Naive thymus-derived CD4-positive, alpha-beta T cell (primary cell): ENCODE data around the gene PDE4D. TPM values are rescaled to one million over a fixed set of nuclear protein-coding genes. Genes with fewer than 3 reads are reported as not detected.

ENCODE experiments used
- ATAC-seq: fragments of 150-1000 bp; cut with Tn5 transposase; 2 replicates; pipeline ENCODE4 v1.10.0; 2021; ENCODE audit warnings: mild to moderate bottlenecking, moderate library complexity
- CTCF ChIA-PET: fragments of 350-600 bp; sonication (Branson Sonifier 250); formaldehyde crosslinking; loops from one replicate; lab custom pipeline; 2021; ENCODE audit warnings: antibody characterized with exemption; lab: Charles Lee
- POLR2A ChIA-PET: fragments of 350-600 bp; sonication (Branson Sonifier 250); formaldehyde crosslinking; loops from one replicate; lab custom pipeline; 2021; ENCODE audit warnings: antibody characterized with exemption, inconsistent platforms; lab: Charles Lee
- DNase-seq, 9 donors: peaks; one replicate each; pipeline versions ENCODE4 v3.0.0 to v3.0.0-alpha.2; 2020 to 2022; ENCODE audit warnings: mixed read lengths in 1 of 9
- H3K27ac ChIP-seq: one replicate; pipeline ENCODE4 v1.7.0; 2013; ENCODE audit warnings: mild to moderate bottlenecking, low read depth, low read length, moderate library complexity
- H3K27me3 ChIP-seq, 2 donors: one replicate each; pipeline ENCODE4 v1.7.0; 2013; ENCODE audit warnings: low read length in 2 of 2, mild to moderate bottlenecking in 2 of 2, moderate library complexity in 2 of 2; ENCODE audit not compliant: control insufficient read depth in 2 of 2, insufficient read depth in 2 of 2
- H3K36me3 ChIP-seq, 3 experiments: 1 replicate in 2 of 3; 2 replicates in 1 of 3; pipeline ENCODE4 v1.7.0; 2013; ENCODE audit warnings: low read length in 3 of 3, mild to moderate bottlenecking in 3 of 3, moderate library complexity in 1 of 3; ENCODE audit not compliant: insufficient read depth in 3 of 3, control insufficient read depth in 2 of 3
- H3K4me1 ChIP-seq, 2 donors: one replicate each; pipeline ENCODE4 v1.7.0; 2013; ENCODE audit warnings: low read length in 2 of 2, mild to moderate bottlenecking in 2 of 2, moderate library complexity in 1 of 2; ENCODE audit not compliant: control insufficient read depth in 2 of 2, insufficient read depth in 2 of 2
- H3K4me3 ChIP-seq: 2 replicates; pipeline ENCODE4 v1.7.0; 2013; ENCODE audit warnings: mild to moderate bottlenecking, low read length
- H3K9me3 ChIP-seq, 3 experiments: 1 replicate in 2 of 3; 2 replicates in 1 of 3; pipeline ENCODE4 v1.7.0; 2013; ENCODE audit warnings: low read length in 3 of 3; ENCODE audit not compliant: control insufficient read depth in 2 of 3
- H3K27ac Mint-ChIP-seq, 9 donors: one replicate each; pipeline ENCODE4 v1.8.0; 2020 to 2022; ENCODE audit warnings: mixed read lengths in 9 of 9, mild to moderate bottlenecking in 8 of 9, moderate library complexity in 5 of 9, inconsistent platforms in 2 of 9
- H3K27me3 Mint-ChIP-seq, 5 donors: one replicate each; pipeline ENCODE4 v1.8.0; 2021 to 2022; ENCODE audit warnings: mixed read lengths in 5 of 5, mild to moderate bottlenecking in 1 of 5
- H3K36me3 Mint-ChIP-seq, 5 donors: one replicate each; pipeline ENCODE4 v1.8.0; 2020 to 2022; ENCODE audit warnings: mixed read lengths in 5 of 5, mild to moderate bottlenecking in 3 of 5, inconsistent platforms in 1 of 5
- H3K4me1 Mint-ChIP-seq, 7 donors: one replicate each; pipeline ENCODE4 v1.8.0; 2020 to 2022; ENCODE audit warnings: mixed read lengths in 7 of 7, mild to moderate bottlenecking in 3 of 7, inconsistent platforms in 1 of 7
- H3K4me3 Mint-ChIP-seq, 10 donors: one replicate each; pipeline ENCODE4 v1.8.0; 2020 to 2022; ENCODE audit warnings: mild to moderate bottlenecking in 10 of 10, mixed read lengths in 10 of 10, moderate library complexity in 6 of 10, inconsistent platforms in 2 of 10
- H3K9me3 Mint-ChIP-seq, 11 donors: one replicate each; pipeline ENCODE4 v1.8.0; 2020 to 2022; ENCODE audit warnings: mixed read lengths in 11 of 11, mild to moderate bottlenecking in 4 of 11, inconsistent platforms in 1 of 11, moderate library complexity in 1 of 11
- intact Hi-C, 2 donors: fragments of 100-400 bp; cut with micrococcal nuclease; formaldehyde crosslinking; loops; one replicate each; pipeline ENCODE4 v1.15.1; 2023
- polyA plus RNA-seq, 2 donors: library from polyadenylated mRNA; unstranded; fragments of 300-500 nt; fragmentation: Illumina TruSeq; gene quantifications; one replicate each; pipeline ENCODE4 v1.2.3, GENCODE V29; 2021
- total RNA-seq, 6 experiments: library from RNA in 5 of 6; stranded (reverse) in 5 of 6; gene quantifications; 1 replicate in 5 of 6; 2 replicates in 1 of 6; pipeline ENCODE4 v1.2.3 and lab custom pipeline; 2021 to 2026

The PDE4D gene
- total and polyA plus RNA-seq, 7 experiments from 2014 or later = 4.9 to 102 (median 38.8) TPM

- DNase-seq (no peak), ATAC-seq (no peak)
- peaks cover 0 to 3% (median 0%) of the 10 kb centered on the region in 11 donors for H3K9me3 Mint-ChIP-seq
- H3K4me3 Mint-ChIP-seq = no peak overlapping the region
- H3K27ac Mint-ChIP-seq = no peak overlapping the region
- no peak overlapping the region for H3K27ac ChIP-seq
- no peaks in the 10 kb centered on the region for H3K4me1 ChIP-seq
- no peaks in the 10 kb centered on the region for H3K4me1 Mint-ChIP-seq
- H3K36me3 Mint-ChIP-seq = peaks cover 0 to 13% (median 0%) of the 10 kb centered on the region in 5 donors
- intact Hi-C loops = no loop called here
- H3K4me3 ChIP-seq = no peak overlapping the region
- CTCF ChIA-PET = interaction anchor here (0.7 kb wide), 1 partner anchor 618 kb away, joined by 4 read pairs; no protein-coding TSS in a partner anchor
- H3K27me3 Mint-ChIP-seq = peaks cover 0 to 32% (median 0%) of the 10 kb centered on the region in 5 donors
- no peaks in the 10 kb centered on the region for H3K36me3 ChIP-seq
- H3K27me3 ChIP-seq = no peaks in the 10 kb centered on the region
- POLR2A ChIA-PET = no interaction called here
- no peaks in the 10 kb centered on the region for H3K9me3 ChIP-seq
Measured at GRCh38 chr5:59055745-59056448, 837.6 kb downstream of the PDE4D start.

- CTCF ChIA-PET = no interaction called here
Measured at GRCh38 chr5:59054963-59055528, 838.5 kb downstream of the PDE4D start.

DNA sequence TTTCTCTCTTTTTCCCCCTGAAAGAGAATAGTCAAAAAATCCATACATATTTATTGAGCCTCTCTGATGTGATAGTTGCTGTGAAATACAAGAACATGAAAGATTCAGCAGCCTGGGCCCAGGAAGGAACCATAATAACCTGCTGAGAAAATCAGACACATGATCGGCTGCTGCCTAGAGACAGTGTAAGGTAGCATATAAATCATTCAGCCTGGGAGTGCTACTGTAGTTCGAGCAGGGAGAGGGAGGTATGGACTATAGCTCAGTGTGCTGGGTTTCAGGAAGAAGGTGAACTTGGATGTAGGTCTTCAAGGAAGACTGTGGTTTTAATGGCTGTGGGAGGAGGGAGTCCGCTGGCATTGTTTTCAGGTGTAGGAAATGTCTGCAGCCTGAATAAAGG lies 841.6 kb downstream of the PDE4D start:
- Mint-ChIP-seq H3K36me3 (peaks cover 0 to 13% (median 0%) of the 10 kb centered on the region in 5 donors), H3K27me3 (peaks cover 0 to 18% (median 0%) of the 10 kb centered on the region in 5 donors), H3K27ac (peak overlapping the region in 2 of 9 donors; percentile 13 to 52), H3K9me3 (peaks cover 0 to 3% (median 0%) of the 10 kb centered on the region in 11 donors), H3K4me3 (no peak overlapping the region), H3K4me1 (no peaks in the 10 kb centered on the region)
- DNase-seq (no peak), ATAC-seq (no peak)
- ChIA-PET POLR2A (interaction anchor here (1.2 kb wide), 1 partner anchor 72 kb away, joined by 4 read pairs; no protein-coding TSS in a partner anchor), CTCF (no interaction called here)
- no peaks in the 10 kb centered on the region for H3K36me3 ChIP-seq
- H3K4me3 ChIP-seq = no peak overlapping the region
- H3K27me3 ChIP-seq = no peaks in the 10 kb centered on the region
- H3K27ac ChIP-seq = no peak overlapping the region
- no peaks in the 10 kb centered on the region for H3K4me1 ChIP-seq
- intact Hi-C loops = no loop called here
- no peaks in the 10 kb centered on the region for H3K9me3 ChIP-seq

More at GRCh38 chr5:59054963-59055528, 838.5 kb downstream of the PDE4D start:
- Histone ChIP-seq H3K27ac (no peak overlapping the region), H3K36me3 (no peaks in the 10 kb centered on the region), H3K4me3 (no peak overlapping the region), H3K27me3 (no peaks in the 10 kb centered on the region), H3K4me1 (no peaks in the 10 kb centered on the region), H3K9me3 (no peaks in the 10 kb centered on the region)
- Mint-ChIP-seq H3K36me3 (peaks cover 0 to 13% (median 0%) of the 10 kb centered on the region in 5 donors), H3K27me3 (peaks cover 0 to 30% (median 0%) of the 10 kb centered on the region in 5 donors), H3K9me3 (peaks cover 0 to 3% (median 0%) of the 10 kb centered on the region in 11 donors), H3K27ac (peak overlapping the region in 1 of 9 donors; percentile 3), H3K4me1 (no peaks in the 10 kb centered on the region), H3K4me3 (no peak overlapping the region)
- intact Hi-C loops = no loop called here
- DNase-seq (no peak), ATAC-seq (no peak)
- POLR2A ChIA-PET = no interaction called here

- Mint-ChIP-seq H3K4me3 (no peak overlapping the region), H3K9me3 (no peaks in the 10 kb centered on the region), H3K36me3 (peaks cover 0 to 14% (median 0%) of the 10 kb centered on the region in 5 donors), H3K27ac (no peak overlapping the region), H3K27me3 (peaks cover 0 to 2% (median 0%) of the 10 kb centered on the region in 5 donors), H3K4me1 (peaks cover 0 to 6% (median 0%) of the 10 kb centered on the region in 7 donors)
- DNase-seq (no peak), ATAC-seq (no peak)
- ChIA-PET POLR2A (no interaction called here), CTCF (no interaction called here)
- Histone ChIP-seq H3K4me1 (no peaks in the 10 kb centered on the region), H3K27ac (no peak overlapping the region), H3K9me3 (no peaks in the 10 kb centered on the region), H3K36me3 (no peaks in the 10 kb centered on the region), H3K4me3 (no peak overlapping the region), H3K27me3 (no peaks in the 10 kb centered on the region)
- intact Hi-C loops = no loop called here
Measured at GRCh38 chr5:59049095-59049494, 844.4 kb downstream of the PDE4D start.

DNA sequence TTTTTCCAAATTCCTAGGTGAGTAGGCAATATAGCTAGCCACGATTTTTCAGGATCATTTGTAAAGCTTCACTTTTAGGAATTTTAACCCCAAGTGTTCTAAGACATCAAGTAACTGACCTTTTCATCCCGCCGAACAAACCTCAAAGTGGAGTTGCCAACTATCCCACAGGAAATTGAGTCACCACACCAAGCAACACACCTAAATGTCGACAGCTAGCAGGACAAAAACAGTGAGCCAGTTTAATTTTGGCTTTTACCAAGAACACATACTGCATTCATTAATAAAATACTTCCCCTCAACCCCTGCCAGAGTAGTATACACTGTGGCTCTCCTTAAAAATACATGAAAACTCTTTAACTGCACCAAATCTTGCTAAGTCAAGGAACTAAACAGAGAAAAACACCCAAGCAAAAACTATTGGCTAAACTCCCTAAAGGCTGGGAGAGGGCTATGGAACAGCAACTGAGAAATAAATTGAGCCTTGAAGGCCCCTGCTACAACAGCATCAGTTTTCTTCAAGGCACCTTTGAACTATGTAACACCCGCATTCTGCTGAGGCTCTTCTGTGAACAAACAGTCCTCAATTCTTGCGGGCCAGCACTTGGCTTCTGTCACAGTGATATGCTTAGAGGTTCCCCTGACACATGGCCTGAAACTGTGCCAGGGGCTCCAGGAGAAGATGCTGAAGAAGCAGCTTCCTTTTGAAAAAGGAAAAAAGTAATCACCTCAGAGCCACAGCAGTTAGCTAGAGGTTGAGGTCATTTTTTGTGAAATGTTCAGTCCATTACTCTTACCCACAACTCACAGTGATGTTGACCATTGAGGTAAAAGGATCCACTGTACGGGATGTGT lies 851.1 kb downstream of the PDE4D start:
- CTCF ChIA-PET = interaction anchor here (0.9 to 2.5 kb wide), 4 partner anchors 78 to 131 kb away, joined by 3 to 14 read pairs (median 4); no protein-coding TSS in a partner anchor
- Histone ChIP-seq H3K4me3 (no peak overlapping the region), H3K9me3 (no peaks in the 10 kb centered on the region), H3K27ac (no peak overlapping the region), H3K36me3 (peaks cover 0 to 11% (median 0%) of the 10 kb centered on the region in 3 experiments), H3K27me3 (no peaks in the 10 kb centered on the region), H3K4me1 (peaks cover 4 to 7% of the 10 kb centered on the region in 2 donors)
- peaks cover 0 to 3% (median 0%) of the 10 kb centered on the region in 11 donors for H3K9me3 Mint-ChIP-seq
- peaks cover 22 to 34% (median 28%) of the 10 kb centered on the region in 7 donors for H3K4me1 Mint-ChIP-seq
- no peak for DNase-seq
- no peak for ATAC-seq
- peak overlapping the region; percentile 64 to 99 (median 92) for H3K27ac Mint-ChIP-seq
- H3K27me3 Mint-ChIP-seq = no peaks in the 10 kb centered on the region
- H3K4me3 Mint-ChIP-seq = peak overlapping the region in 1 of 10 donors; percentile 72
- intact Hi-C loops = no loop called here
- POLR2A ChIA-PET = interaction anchor here (0.9 to 3.5 kb wide), 6 partner anchors 10 to 120 kb away, joined by 3 to 33 read pairs (median 4); no protein-coding TSS in a partner anchor
- peaks cover 0 to 23% (median 0%) of the 10 kb centered on the region in 5 donors for H3K36me3 Mint-ChIP-seq

- Mint-ChIP-seq H3K4me3 (peak overlapping the region in 6 of 10 donors; percentile 11 to 96 (median 56)), H3K4me1 (peaks cover 25 to 43% (median 38%) of the 10 kb centered on the region in 7 donors), H3K9me3 (peaks cover 0 to 3% (median 0%) of the 10 kb centered on the region in 11 donors), H3K36me3 (peaks cover 0 to 30% (median 0%) of the 10 kb centered on the region in 5 donors), H3K27me3 (no peaks in the 10 kb centered on the region), H3K27ac (peak overlapping the region; percentile 71 to 100 (median 97))
- Histone ChIP-seq H3K9me3 (no peaks in the 10 kb centered on the region), H3K4me3 (no peak overlapping the region), H3K4me1 (peaks cover 11 to 15% of the 10 kb centered on the region in 2 donors), H3K27me3 (no peaks in the 10 kb centered on the region), H3K27ac (no peak overlapping the region), H3K36me3 (peaks cover 0 to 11% (median 0%) of the 10 kb centered on the region in 3 experiments)
- no peak for DNase-seq
- ATAC-seq = no peak
- intact Hi-C loops = no loop called here
- POLR2A ChIA-PET = interaction anchor here (0.5 to 3.5 kb wide), 7 partner anchors 12 to 121 kb away, joined by 3 to 33 read pairs (median 3); no protein-coding TSS in a partner anchor
- CTCF ChIA-PET = interaction anchor here (0.6 to 2.5 kb wide), 7 partner anchors 24 to 132 kb away, joined by 3 to 14 read pairs (median 3); no protein-coding TSS in a partner anchor
Measured at GRCh38 chr5:59041355-59041754, 852.2 kb downstream of the PDE4D start.
